ENCODE data around the gene CPLX3. TPM values are rescaled to one million over a fixed set of nuclear protein-coding genes. Genes with fewer than 3 reads are reported as not detected.

Gene CPLX3
- total RNA-seq, 2 experiments from 2014 or later: 0.35 TPM; not detected in 1

DNA sequence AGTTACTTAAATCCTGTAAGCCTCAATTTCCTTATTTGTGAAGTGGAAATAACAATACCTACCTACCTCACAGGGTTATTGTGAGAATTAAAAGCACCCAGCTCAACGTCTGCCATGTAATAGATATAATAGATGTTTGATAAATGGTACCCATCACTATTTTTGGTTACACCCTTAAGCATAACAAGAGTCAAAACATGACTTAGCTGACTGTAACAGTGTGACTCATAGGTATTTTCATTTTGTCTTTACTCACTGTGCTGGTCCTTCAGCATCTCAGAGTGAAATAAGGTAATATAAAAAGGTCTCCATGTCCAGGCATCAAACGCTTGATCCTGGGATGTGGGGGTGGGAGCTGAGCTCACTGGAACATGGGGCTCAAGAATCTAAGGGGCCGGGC, 3.1 kb downstream of the CPLX3 start:
- H3K4me3 Mint-ChIP-seq: no peak overlapping the region
- peaks cover 32% of the 10 kb centered on the region for H3K27me3 Mint-ChIP-seq
- H3K36me3 Mint-ChIP-seq: no peaks in the 10 kb centered on the region
- H3K9me3 Mint-ChIP-seq (ENCODE audit: low read depth): no peaks in the 10 kb centered on the region
- ATAC-seq: peak; percentile 55
- H3K4me1 Mint-ChIP-seq: peaks cover 15% of the 10 kb centered on the region
- no peak for DNase-seq
- CTCF ChIA-PET: interaction anchor here (0.8 to 2.8 kb wide), 7 partner anchors 11 to 121 kb away, joined by 3 to 9 read pairs (median 3); no protein-coding TSS in a partner anchor
- H3K27ac Mint-ChIP-seq: no peak overlapping the region

DNA sequence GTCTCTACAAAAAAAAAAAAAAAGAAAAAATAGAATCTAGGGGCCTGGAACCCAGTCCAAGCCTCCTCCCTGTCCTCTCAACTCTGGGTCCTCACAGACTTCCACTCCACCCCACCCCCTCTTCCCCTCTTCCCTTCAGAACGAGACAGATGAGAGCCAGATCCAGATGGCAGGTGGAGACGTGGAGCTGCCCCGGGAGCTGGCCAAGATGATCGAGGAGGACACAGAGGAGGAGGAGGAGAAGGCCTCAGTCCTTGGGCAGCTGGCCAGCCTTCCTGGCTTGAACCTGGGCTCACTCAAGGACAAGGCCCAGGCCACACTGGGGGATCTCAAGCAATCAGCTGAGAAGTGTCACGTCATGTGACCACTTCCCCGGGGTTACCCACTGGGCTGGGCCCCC, 3.6 kb downstream of the CPLX3 start:
- CTCF ChIA-PET: interaction anchor here (1.1 to 2.8 kb wide), 6 partner anchors 11 to 71 kb away, joined by 3 to 9 read pairs (median 3); no protein-coding TSS in a partner anchor
- Mint-ChIP-seq H3K27me3 (peaks cover 27% of the 10 kb centered on the region), H3K4me1 (peaks cover 15% of the 10 kb centered on the region), H3K4me3 (no peak overlapping the region), H3K9me3 (ENCODE audit: low read depth) (no peaks in the 10 kb centered on the region), H3K36me3 (no peaks in the 10 kb centered on the region), H3K27ac (no peak overlapping the region)
- no peak for DNase-seq
- ATAC-seq: no peak

DNA sequence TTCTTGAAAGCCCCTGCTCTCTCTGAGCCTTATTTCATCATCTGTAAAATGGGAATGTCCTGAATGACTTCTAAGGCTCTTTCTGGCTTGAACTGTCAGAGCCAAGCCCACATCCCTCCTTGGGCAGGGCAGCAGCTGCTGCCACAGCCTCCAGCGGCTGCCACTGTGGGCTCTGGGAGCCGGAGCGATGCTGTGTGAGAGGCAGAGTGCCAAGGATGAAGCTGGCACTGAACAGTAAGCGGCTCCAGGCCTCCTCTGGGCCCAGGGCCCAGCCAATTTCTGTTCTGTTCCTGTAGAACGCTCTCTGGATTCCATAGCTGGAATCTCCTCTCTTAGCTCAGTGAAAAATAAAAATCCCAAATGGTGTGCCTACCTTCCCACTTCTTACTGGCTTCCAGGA, 4.4 kb downstream of the CPLX3 start:
- ATAC-seq: no peak
- H3K27ac Mint-ChIP-seq: no peak overlapping the region
- H3K27me3 Mint-ChIP-seq: peaks cover 21% of the 10 kb centered on the region
- CTCF ChIA-PET: interaction anchor here (1.4 to 2.9 kb wide), 3 partner anchors 12 to 70 kb away, joined by 3 to 9 read pairs (median 9); partner anchors contain the start of gene ULK3
- no peaks in the 10 kb centered on the region for H3K9me3 Mint-ChIP-seq (ENCODE audit: low read depth)
- H3K4me3 Mint-ChIP-seq: no peak overlapping the region
- no peaks in the 10 kb centered on the region for H3K36me3 Mint-ChIP-seq
- no peak for DNase-seq
- H3K4me1 Mint-ChIP-seq: peaks cover 15% of the 10 kb centered on the region

DNA sequence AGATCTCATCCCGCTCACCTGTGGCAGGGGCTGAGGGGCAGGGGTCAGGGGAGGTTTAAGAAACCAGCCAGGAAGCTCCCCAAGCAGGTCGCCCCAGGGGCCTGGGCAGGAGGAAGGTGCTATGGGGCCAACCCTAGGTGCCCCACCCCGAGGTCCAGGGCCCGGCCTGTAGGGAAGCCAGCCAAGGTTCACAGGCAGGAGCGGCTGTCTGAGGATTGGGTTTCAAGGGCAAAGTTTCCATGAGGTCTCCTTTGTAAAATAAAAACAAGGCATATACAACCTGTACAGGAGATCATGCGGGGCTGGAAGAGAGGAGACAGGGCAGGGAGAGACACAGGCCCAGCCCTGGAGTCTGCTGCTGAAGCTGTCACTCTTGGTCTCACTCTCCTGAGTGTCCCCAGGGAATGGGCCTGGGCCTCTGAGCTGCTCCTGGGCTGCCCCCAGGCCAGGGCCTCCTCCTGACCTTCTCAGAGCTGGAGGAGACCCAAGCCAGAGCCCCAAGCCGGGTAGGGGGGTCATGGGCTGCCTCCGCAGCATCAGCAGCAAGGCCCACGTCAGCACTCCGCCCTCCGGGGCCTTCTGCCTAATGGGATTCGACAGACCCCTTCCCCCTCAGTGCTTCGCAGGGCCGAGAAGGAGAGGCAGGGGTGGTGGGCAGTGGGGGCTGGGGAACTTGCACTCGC, 5.5 kb downstream of the CPLX3 start:
- Mint-ChIP-seq H3K4me1 (peaks cover 15% of the 10 kb centered on the region), H3K27me3 (peaks cover 16% of the 10 kb centered on the region), H3K9me3 (ENCODE audit: low read depth) (no peaks in the 10 kb centered on the region), H3K4me3 (no peak overlapping the region), H3K27ac (no peak overlapping the region), H3K36me3 (no peaks in the 10 kb centered on the region)
- ATAC-seq (no peak), DNase-seq (no peak)
- CTCF ChIA-PET: interaction anchor here (0.8 to 2.9 kb wide), 3 partner anchors 11 to 70 kb away, joined by 3 to 9 read pairs (median 6); partner anchors contain the start of gene ULK3

DNA sequence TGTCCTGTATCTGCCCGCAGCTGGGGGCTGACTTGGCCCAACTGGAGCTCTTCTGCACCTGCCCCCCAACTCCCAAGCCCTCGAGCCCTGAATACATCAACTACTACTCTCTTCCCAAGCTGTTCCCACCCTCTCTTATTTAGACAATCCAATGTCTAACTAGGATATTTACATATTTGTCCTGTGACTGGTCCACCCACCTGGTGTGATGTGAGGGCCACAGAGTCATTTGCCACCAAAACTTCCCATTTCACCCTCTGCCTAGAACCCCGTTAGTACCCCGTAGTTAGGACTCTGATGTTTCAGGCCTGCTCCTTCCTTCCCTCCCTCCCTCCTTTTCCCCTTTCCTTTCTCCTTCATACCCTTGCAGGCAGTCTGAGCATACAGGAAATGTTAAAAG, 6.4 kb downstream of the CPLX3 start:
- H3K4me3 Mint-ChIP-seq: no peak overlapping the region

DNA sequence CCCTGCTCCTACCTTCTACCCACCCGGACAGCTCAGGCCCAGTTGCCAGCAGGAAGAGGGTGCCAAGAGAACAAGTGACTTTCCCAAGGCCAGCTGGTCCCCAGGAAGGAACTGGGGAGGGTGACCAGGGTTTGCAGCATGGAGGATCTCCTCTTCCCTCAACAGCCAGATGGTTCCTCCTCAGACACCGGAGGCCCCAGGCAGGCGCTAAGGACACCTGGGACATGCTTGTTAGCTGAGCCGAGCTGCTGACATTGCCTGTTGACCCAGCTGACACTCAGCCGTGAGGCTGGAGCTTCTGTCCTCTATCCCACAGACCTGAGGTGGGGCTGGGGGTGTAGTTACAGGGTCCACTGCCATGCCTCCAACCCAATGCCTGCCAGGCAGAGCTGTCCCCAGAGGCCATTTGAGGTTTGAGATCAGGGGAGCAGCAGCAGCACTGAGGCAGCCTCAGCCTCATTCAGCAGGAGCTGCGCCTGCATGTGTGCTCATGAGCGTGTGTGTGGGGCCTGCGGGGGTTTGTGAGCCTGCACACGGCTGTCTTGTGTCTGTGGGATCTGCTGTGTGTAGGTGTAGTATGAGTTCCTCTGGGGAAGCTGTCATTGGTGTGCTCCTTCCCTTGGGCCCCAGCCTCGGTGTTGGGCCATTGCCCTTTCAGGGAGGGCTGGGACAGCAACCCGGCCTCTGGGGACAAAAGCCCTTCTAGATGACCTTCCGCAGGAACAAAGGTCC, 7.1 kb downstream of the CPLX3 start:
- CTCF ChIA-PET: interaction anchor here (0.6 to 2.9 kb wide), 9 partner anchors 9 to 202 kb away, joined by 3 to 9 read pairs (median 4); partner anchors contain the start of genes FAM219B and ULK3
- no peak overlapping the region for H3K27ac Mint-ChIP-seq
- H3K9me3 Mint-ChIP-seq (ENCODE audit: low read depth): no peaks in the 10 kb centered on the region
- DNase-seq (no peak), ATAC-seq (no peak)
- H3K4me3 Mint-ChIP-seq: no peak overlapping the region
- peaks cover 15% of the 10 kb centered on the region for H3K4me1 Mint-ChIP-seq
- no peaks in the 10 kb centered on the region for H3K36me3 Mint-ChIP-seq
- peaks cover 6% of the 10 kb centered on the region for H3K27me3 Mint-ChIP-seq

More for the DNA sequence above, 6.4 kb downstream of the CPLX3 start:
- H3K36me3 Mint-ChIP-seq: no peaks in the 10 kb centered on the region
- no peak overlapping the region for H3K27ac Mint-ChIP-seq
- CTCF ChIA-PET: interaction anchor here (0.6 to 2.9 kb wide), 7 partner anchors 10 to 117 kb away, joined by 3 to 9 read pairs (median 4); partner anchors contain the start of genes FAM219B and ULK3
- peaks cover 15% of the 10 kb centered on the region for H3K4me1 Mint-ChIP-seq
- ATAC-seq: no peak
- peaks cover 9% of the 10 kb centered on the region for H3K27me3 Mint-ChIP-seq
- no peak for DNase-seq
- no peaks in the 10 kb centered on the region for H3K9me3 Mint-ChIP-seq (ENCODE audit: low read depth)

DNA sequence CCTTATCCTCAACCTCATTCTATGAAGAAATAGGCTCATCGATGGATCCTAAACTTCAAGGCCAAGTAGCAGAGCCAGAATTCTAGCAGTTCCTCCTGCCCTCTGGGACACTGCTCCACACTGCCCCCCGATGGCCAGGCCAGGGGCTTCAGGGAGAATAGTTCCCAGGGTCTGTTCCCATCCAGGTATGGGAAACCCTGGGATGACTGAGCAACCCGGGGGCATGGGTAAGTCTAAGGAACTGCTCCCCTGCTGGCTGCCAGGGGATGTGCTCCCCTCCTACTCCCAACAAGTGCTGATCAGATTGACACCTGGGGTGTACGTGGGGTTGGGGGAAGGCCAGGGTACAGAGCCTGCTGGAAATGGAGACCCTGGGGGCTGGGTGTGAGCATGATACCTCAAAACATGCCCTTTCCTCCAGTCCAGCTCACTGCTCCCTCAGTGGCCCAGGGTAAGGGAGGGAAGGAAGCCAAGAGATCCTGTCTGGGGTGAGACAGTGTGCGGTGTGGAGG, 8.9 kb downstream of the CPLX3 start:
- peak; percentile 62 for ATAC-seq
- Mint-ChIP-seq H3K27me3 (no peaks in the 10 kb centered on the region), H3K36me3 (no peaks in the 10 kb centered on the region), H3K9me3 (ENCODE audit: low read depth) (no peaks in the 10 kb centered on the region), H3K4me1 (peaks cover 2% of the 10 kb centered on the region), H3K27ac (no peak overlapping the region), H3K4me3 (no peak overlapping the region)
- DNase-seq: peak; percentile 59
- CTCF ChIA-PET: interaction anchor here (0.7 to 2.1 kb wide), 14 partner anchors 9 to 66 kb away, joined by 3 to 34 read pairs (median 5); partner anchors contain the start of genes CPLX3 and CSK

DNA sequence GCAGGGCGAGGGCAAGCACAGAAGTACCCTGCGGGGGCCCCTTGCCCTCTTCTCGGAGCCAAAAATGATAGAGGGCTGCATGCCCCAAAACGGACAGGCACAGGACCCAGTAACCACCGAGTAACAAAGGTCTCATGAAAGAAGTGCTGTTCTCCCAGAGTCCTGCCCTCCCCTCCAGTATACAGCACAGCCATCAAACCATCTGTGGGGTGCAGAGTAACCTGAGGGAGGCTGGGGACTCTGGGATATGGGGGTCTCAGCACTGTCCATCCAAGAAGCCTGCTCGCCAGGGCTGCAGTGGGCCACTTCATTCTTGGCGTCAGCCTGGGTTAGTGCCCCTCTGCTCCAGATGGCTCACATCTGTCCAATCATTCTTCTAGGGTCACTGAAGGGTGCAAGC, 10.4 kb downstream of the CPLX3 start:
- Mint-ChIP-seq H3K4me1 (peaks cover 10% of the 10 kb centered on the region), H3K27me3 (no peaks in the 10 kb centered on the region), H3K4me3 (no peak overlapping the region), H3K27ac (no peak overlapping the region), H3K9me3 (ENCODE audit: low read depth) (no peaks in the 10 kb centered on the region), H3K36me3 (no peaks in the 10 kb centered on the region)
- DNase-seq (no peak), ATAC-seq (no peak)
- CTCF ChIA-PET: interaction anchor here (1.4 to 2.1 kb wide), 6 partner anchors 10 to 67 kb away, joined by 4 to 34 read pairs (median 8); partner anchors contain the start of gene CPLX3

DNA sequence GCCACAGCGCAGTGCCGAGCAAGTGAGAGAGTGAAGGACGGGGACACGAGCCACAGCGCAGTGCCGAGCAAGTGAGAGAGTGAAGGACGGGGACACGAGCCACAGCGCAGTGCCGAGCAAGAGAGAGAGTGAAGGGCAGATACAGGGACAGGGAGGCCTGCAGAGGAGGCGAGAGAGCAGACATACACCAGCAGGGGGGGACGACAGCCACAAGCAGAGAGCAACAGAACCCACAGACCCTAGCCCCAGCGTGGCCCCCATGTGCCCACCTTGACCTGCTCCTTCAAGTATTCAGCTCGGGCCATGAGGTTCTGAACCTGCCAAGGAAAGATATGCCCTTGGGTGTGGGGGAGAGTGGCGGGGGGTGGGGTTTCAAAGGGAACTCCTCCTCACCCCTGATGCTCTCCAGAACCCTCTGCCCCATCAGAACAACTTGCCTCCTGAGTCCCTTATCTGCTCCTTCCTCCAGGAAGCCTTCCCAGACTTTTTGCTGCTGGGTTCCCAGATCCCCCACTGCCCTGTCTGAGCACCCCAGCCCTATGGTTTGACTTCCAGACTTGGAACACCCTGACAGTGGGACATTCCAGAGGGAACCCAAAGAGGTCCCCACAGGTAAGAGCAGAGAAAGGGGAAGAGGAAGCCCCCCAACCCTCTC, 11.2 kb downstream of the CPLX3 start:
- CTCF ChIA-PET: interaction anchor here (0.8 to 4.0 kb wide), 2 partner anchors 32 to 68 kb away, joined by 3 to 25 read pairs; no protein-coding TSS in a partner anchor
- Mint-ChIP-seq H3K27me3 (no peaks in the 10 kb centered on the region), H3K9me3 (ENCODE audit: low read depth) (no peaks in the 10 kb centered on the region), H3K36me3 (peaks cover 2% of the 10 kb centered on the region), H3K27ac (no peak overlapping the region), H3K4me3 (no peak overlapping the region), H3K4me1 (peaks cover 16% of the 10 kb centered on the region)
- ATAC-seq: no peak
- no peak for DNase-seq

DNA sequence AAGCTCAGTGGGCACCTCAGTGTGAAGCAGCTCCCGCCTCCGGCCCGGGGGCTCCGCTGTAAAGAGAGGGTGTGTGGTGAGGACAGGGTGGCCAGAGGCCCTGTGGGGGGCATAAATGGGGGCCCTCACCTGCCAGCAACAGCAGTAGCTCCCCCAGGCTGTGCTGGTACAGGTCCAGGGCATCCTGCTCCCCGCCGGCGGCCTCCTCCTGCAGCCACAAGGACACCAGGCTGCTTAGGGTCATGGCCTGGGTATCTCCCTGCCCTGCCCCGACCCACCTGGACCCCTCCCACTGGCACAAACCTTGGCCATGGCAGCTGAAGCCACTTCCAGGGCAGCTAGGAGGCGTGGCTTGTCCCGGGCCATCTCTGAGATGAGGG, 11.7 kb downstream of the CPLX3 start:
- Mint-ChIP-seq H3K9me3 (ENCODE audit: low read depth) (no peaks in the 10 kb centered on the region), H3K4me1 (peaks cover 17% of the 10 kb centered on the region), H3K27me3 (no peaks in the 10 kb centered on the region), H3K4me3 (no peak overlapping the region), H3K36me3 (peaks cover 2% of the 10 kb centered on the region), H3K27ac (no peak overlapping the region)
- DNase-seq: no peak
- CTCF ChIA-PET: interaction anchor here (0.8 to 4.0 kb wide), 3 partner anchors 33 to 68 kb away, joined by 3 to 25 read pairs (median 3); no protein-coding TSS in a partner anchor
- ATAC-seq: no peak

DNA sequence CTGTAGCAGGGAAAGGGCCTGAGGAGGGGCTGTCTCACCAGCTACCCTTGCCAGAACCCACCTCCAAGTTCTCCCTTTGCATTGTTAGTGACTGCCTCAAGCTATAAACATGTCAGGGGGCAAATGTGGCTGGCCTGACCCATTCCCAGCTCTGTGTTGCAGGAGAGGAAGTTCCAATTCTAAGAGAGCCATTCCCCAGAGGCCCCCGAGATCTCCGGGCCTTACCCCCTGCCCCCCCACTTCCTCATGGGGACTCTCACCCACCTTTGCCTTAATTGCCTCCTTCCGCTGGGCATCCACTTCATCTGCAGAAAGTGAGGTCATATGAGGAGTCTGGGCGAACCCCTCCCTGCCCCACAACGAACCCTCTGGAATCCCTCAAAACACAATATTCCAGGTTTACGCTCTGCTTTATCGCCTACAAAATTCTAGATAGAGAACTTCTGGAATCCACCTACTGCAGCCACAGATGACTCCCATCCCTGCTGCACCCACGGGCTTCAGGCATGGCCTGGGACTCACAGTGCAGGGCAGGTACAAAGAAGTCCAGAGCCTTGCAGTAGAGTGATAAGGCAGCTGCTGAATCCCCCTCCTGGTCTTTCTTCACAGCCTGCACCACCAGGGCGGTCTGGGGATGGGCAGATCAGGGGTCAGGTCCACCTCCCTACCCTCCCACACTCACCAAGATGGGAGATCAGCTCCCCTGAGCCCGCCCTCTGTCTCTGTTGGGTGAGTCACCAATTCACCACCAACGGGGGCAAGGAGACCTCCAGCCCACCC, 12.5 kb downstream of the CPLX3 start:
- Mint-ChIP-seq H3K9me3 (ENCODE audit: low read depth) (no peaks in the 10 kb centered on the region), H3K27ac (no peak overlapping the region), H3K27me3 (no peaks in the 10 kb centered on the region), H3K36me3 (peaks cover 2% of the 10 kb centered on the region), H3K4me1 (peaks cover 22% of the 10 kb centered on the region), H3K4me3 (no peak overlapping the region)
- ATAC-seq (no peak), DNase-seq (no peak)
- CTCF ChIA-PET: interaction anchor here (0.8 to 4.0 kb wide), 4 partner anchors 33 to 112 kb away, joined by 3 to 25 read pairs (median 3); no protein-coding TSS in a partner anchor

All from activated CD8-positive, alpha-beta memory T cell treated with anti-CD3 and anti-CD28 coated beads, Interleukin-2, amount 10 ng/mL, durations not matched to agents 7 days and 5 days (primary cell).